Parathyroid adenoma (tissue), 2 donors: ENCODE measurements around the gene NSMF.

Source experiments
- H2AFZ ChIP-seq: fragments of 300-600 bp; sonication (generic); one replicate; pipeline ENCODE4 v1.7.0; 2017; ENCODE audit warnings: antibody characterized with exemption, mild to moderate bottlenecking
- H3K27ac ChIP-seq: fragments of 300-600 bp; sonication (generic); one replicate; pipeline ENCODE4 v1.7.0; 2017
- H3K27me3 ChIP-seq: fragments of 300-600 bp; sonication (generic); one replicate; pipeline ENCODE4 v1.7.0; 2017; ENCODE audit warnings: low read length; ENCODE audit not compliant: control insufficient read depth, insufficient read depth
- H3K36me3 ChIP-seq: fragments of 300-600 bp; sonication (generic); one replicate; pipeline ENCODE4 v1.7.0; 2017; ENCODE audit warnings: low read length; ENCODE audit not compliant: control insufficient read depth, insufficient read depth
- H3K4me1 ChIP-seq: fragments of 300-600 bp; sonication (generic); one replicate; pipeline ENCODE4 v1.7.0; 2017; ENCODE audit warnings: control low read depth
- H3K4me2 ChIP-seq: fragments of 300-600 bp; sonication (generic); one replicate; pipeline ENCODE4 v1.7.0; 2017; ENCODE audit warnings: low read length
- H3K4me3 ChIP-seq: fragments of 300-600 bp; sonication (generic); one replicate; pipeline ENCODE4 v1.7.0; 2017; ENCODE audit warnings: low read depth, low read length
- H3K79me2 ChIP-seq: fragments of 300-600 bp; sonication (generic); one replicate; pipeline ENCODE4 v1.7.0; 2017; ENCODE audit warnings: control low read depth
- H3K9ac ChIP-seq: fragments of 300-600 bp; sonication (generic); one replicate; pipeline ENCODE4 v1.7.0; 2017; ENCODE audit warnings: mild to moderate bottlenecking
- H3K9me3 ChIP-seq: fragments of 300-600 bp; sonication (generic); one replicate; pipeline ENCODE4 v1.7.0; 2017; ENCODE audit warnings: low read length; ENCODE audit not compliant: control insufficient read depth
- TF ChIP-seq, protein P1 (sequence below): fragments of 300-600 bp; sonication (generic); IDR thresholded peaks from one replicate; pipeline ENCODE4 v1.7.0; 2017; ENCODE audit warnings: antibody characterized with exemption, mild to moderate bottlenecking
- donor health status: primary hyperparathyroidism.

Gene NSMF

GRCh38 chr9:137448602-137448962 is 10.6 kb downstream of the NSMF start:
- no peak overlapping the region for H3K9ac ChIP-seq
- H2AFZ ChIP-seq = no peak overlapping the region
- no peaks in the 10 kb centered on the region for H3K9me3 ChIP-seq
- H3K4me1 ChIP-seq = no peaks in the 10 kb centered on the region
- no peak overlapping the region for H3K4me2 ChIP-seq
- H3K36me3 ChIP-seq = no peaks in the 10 kb centered on the region
- no peak overlapping the region for H3K27ac ChIP-seq
- H3K27me3 ChIP-seq = no peaks in the 10 kb centered on the region
- H3K79me2 ChIP-seq = no peaks in the 10 kb centered on the region
- TF ChIP-seq, protein P1, sequence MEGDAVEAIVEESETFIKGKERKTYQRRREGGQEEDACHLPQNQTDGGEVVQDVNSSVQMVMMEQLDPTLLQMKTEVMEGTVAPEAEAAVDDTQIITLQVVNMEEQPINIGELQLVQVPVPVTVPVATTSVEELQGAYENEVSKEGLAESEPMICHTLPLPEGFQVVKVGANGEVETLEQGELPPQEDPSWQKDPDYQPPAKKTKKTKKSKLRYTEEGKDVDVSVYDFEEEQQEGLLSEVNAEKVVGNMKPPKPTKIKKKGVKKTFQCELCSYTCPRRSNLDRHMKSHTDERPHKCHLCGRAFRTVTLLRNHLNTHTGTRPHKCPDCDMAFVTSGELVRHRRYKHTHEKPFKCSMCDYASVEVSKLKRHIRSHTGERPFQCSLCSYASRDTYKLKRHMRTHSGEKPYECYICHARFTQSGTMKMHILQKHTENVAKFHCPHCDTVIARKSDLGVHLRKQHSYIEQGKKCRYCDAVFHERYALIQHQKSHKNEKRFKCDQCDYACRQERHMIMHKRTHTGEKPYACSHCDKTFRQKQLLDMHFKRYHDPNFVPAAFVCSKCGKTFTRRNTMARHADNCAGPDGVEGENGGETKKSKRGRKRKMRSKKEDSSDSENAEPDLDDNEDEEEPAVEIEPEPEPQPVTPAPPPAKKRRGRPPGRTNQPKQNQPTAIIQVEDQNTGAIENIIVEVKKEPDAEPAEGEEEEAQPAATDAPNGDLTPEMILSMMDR = no peak
- H3K4me3 ChIP-seq = no peak overlapping the region

GRCh38 chr9:137447722-137448601 is 11.2 kb downstream of the NSMF start:
- Histone ChIP-seq H2AFZ (no peak overlapping the region), H3K4me1 (no peaks in the 10 kb centered on the region), H3K79me2 (no peaks in the 10 kb centered on the region), H3K27me3 (no peaks in the 10 kb centered on the region), H3K9ac (no peak overlapping the region), H3K36me3 (no peaks in the 10 kb centered on the region), H3K27ac (no peak overlapping the region), H3K4me3 (no peak overlapping the region), H3K4me2 (no peak overlapping the region), H3K9me3 (no peaks in the 10 kb centered on the region)
- TF ChIP-seq, protein P1 = no peak

- Histone ChIP-seq H3K36me3 (no peaks in the 10 kb centered on the region), H3K79me2 (no peaks in the 10 kb centered on the region), H3K27me3 (no peaks in the 10 kb centered on the region), H3K4me1 (no peaks in the 10 kb centered on the region), H3K27ac (no peak overlapping the region), H3K9me3 (no peaks in the 10 kb centered on the region), H2AFZ (no peak overlapping the region), H3K4me3 (no peak overlapping the region), H3K9ac (no peak overlapping the region), H3K4me2 (no peak overlapping the region)
- TF ChIP-seq, protein P1 = no peak
Observed at GRCh38 chr9:137446851-137447471, 12.2 kb downstream of the NSMF start.

- H3K27me3 ChIP-seq = no peaks in the 10 kb centered on the region
- H3K36me3 ChIP-seq = no peaks in the 10 kb centered on the region
- no peak overlapping the region for H3K4me2 ChIP-seq
- no peak overlapping the region for H3K9ac ChIP-seq
- H3K4me3 ChIP-seq = no peak overlapping the region
- TF ChIP-seq, protein P1 = no peak
- H3K4me1 ChIP-seq = no peaks in the 10 kb centered on the region
- no peak overlapping the region for H2AFZ ChIP-seq
- H3K9me3 ChIP-seq = no peaks in the 10 kb centered on the region
- no peak overlapping the region for H3K27ac ChIP-seq
- no peaks in the 10 kb centered on the region for H3K79me2 ChIP-seq
Observed at GRCh38 chr9:137445930-137446431, 13.2 kb downstream of the NSMF start.
